Activated CD4-positive, alpha-beta memory T cell treated with anti-CD3 and anti-CD28 coated beads, Interleukin-2, amount 10 ng/mL, durations not matched to agents 7 days and 5 days (primary cell): ENCODE results near the gene PIGX. TPM values are rescaled to one million over a fixed set of nuclear protein-coding genes. Genes with fewer than 3 reads are reported as not detected.

ENCODE experiments used
- CTCF ChIA-PET: fragments of 350-600 bp; sonication (Branson Sonifier 250); formaldehyde crosslinking; loops from one replicate; lab custom pipeline; 2021; ENCODE audit warnings: antibody characterized with exemption, inconsistent platforms; lab: Charles Lee
- POLR2A ChIA-PET: fragments of 350-600 bp; sonication (Branson Sonifier 250); formaldehyde crosslinking; loops from one replicate; lab custom pipeline; 2021; ENCODE audit warnings: antibody characterized with exemption; lab: Charles Lee
- DNase-seq: peaks from one replicate; pipeline ENCODE4 v3.0.0-alpha.2; 2020
- H3K27ac Mint-ChIP-seq: one replicate; pipeline ENCODE4 v1.8.0; 2021; ENCODE audit warnings: mild to moderate bottlenecking, mixed read lengths
- H3K27me3 Mint-ChIP-seq: one replicate; pipeline ENCODE4 v1.8.0; 2021; ENCODE audit warnings: mixed read lengths
- H3K36me3 Mint-ChIP-seq: one replicate; pipeline ENCODE4 v1.8.0; 2021; ENCODE audit warnings: low read depth, mixed read lengths
- H3K4me1 Mint-ChIP-seq: one replicate; pipeline ENCODE4 v1.8.0; 2021; ENCODE audit warnings: mixed read lengths
- H3K4me3 Mint-ChIP-seq: one replicate; pipeline ENCODE4 v1.8.0; 2021; ENCODE audit warnings: mild to moderate bottlenecking, mixed read lengths
- H3K9me3 Mint-ChIP-seq: one replicate; pipeline ENCODE4 v1.8.0; 2021; ENCODE audit warnings: mixed read lengths
- total RNA-seq, 2 experiments: library from RNA; stranded (reverse); gene quantifications; one replicate each; pipeline ENCODE4 v1.2.3, GENCODE V29; 2021

Gene PIGX
- 10 to 100 TPM; 47.2 to 50.0 TPM for total RNA-seq

GRCh38 chr3:196711838-196712513 is at the start of gene PIGX, which contains the start of gene CEP19:
PIGX (plus strand) TSS chr3:196712377.
CEP19 (minus strand) TSS chr3:196712250; CDS start chr3:196708657, 3,593 bp downstream.
- peak; percentile 91 for DNase-seq
- ChIA-PET CTCF (interaction anchor here (0.7 to 1.2 kb wide), 6 partner anchors 24 to 209 kb away, joined by 3 to 8 read pairs (median 4); no protein-coding TSS in a partner anchor), POLR2A (interaction anchor here (0.6 to 4.3 kb wide), 22 partner anchors 14 to 1364 kb away, joined by 3 to 48 read pairs (median 4); partner anchors contain the start of genes FBXO45, NCBP2, NRROS and PAK2)
- H3K4me3 Mint-ChIP-seq: peak within 1 kb of the TSS; percentile 82
- no peaks in the 10 kb centered on the region for H3K27me3 Mint-ChIP-seq
- no peaks in the 10 kb centered on the region for H3K9me3 Mint-ChIP-seq
- H3K4me1 Mint-ChIP-seq: peaks cover 43% of the 10 kb centered on the region
- peak within 1 kb of the TSS; percentile 96 for H3K27ac Mint-ChIP-seq
- H3K36me3 Mint-ChIP-seq: peaks cover 18% of the 10 kb centered on the region

- H3K36me3 Mint-ChIP-seq: peaks cover 51% of the 10 kb centered on the region
- ChIA-PET CTCF (interaction anchor here (0.9 kb wide), 1 partner anchor 22 kb away, joined by 4 read pairs; no protein-coding TSS in a partner anchor), POLR2A (interaction anchor here (1.1 to 1.3 kb wide), 3 partner anchors 9 to 54 kb away, joined by 3 to 5 read pairs (median 4); no protein-coding TSS in a partner anchor)
- no peak overlapping the region for H3K27ac Mint-ChIP-seq
- no peaks in the 10 kb centered on the region for H3K9me3 Mint-ChIP-seq
- H3K4me3 Mint-ChIP-seq: no peak overlapping the region
- H3K4me1 Mint-ChIP-seq: peaks cover 5% of the 10 kb centered on the region
- H3K27me3 Mint-ChIP-seq: no peaks in the 10 kb centered on the region
- DNase-seq: no peak
Observed at GRCh38 chr3:196662711-196663571, 49.2 kb upstream of the PIGX start.

DNA sequence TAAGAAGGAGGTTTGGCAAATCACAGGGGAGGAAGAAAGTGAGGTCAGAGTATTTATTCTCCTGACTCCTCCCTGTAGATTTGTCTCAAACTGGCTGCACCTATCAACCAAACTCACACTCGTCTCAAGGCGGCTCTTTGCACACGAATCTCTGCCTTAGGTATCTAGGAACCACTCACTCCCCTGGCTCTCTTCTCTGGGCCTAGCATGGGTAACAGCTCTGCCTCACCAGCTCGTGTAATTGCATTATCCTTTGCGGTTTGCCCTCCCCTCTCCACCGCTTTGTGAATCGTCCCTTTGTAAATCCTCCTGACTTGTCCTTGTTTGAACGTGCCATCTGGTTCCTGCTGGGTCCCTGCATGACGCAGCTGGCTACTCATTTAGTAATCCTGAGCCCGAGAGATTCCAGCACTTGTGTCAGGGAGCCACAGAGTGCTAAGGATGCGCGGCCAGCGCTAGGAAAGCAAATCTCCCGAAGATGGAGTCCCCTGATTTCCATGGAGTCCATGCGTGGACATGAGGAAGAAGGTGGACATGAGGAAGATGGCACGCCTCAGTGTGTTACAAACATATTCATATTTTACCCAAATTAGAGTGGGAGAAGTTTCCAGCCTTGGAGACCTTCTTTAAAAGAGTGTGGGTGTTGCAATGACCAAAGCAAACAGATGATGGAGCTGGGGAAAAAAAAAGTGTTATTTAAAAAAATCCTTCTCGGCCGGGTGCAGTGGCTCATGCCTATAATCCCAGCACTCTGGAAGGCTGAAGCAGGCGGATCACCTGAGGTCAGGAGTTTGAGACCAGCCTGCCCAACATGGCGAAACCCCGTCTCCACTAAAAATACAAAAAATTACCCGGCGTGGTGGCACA is 45.9 kb upstream of the PIGX start:
- CTCF ChIA-PET: no interaction called here
- POLR2A ChIA-PET: no interaction called here
- Mint-ChIP-seq H3K27me3 (no peaks in the 10 kb centered on the region), H3K27ac (no peak overlapping the region), H3K9me3 (no peaks in the 10 kb centered on the region), H3K36me3 (peaks cover 25% of the 10 kb centered on the region), H3K4me1 (peaks cover 20% of the 10 kb centered on the region), H3K4me3 (no peak overlapping the region)
- no peak for DNase-seq

- Mint-ChIP-seq H3K27ac (no peak overlapping the region), H3K27me3 (no peaks in the 10 kb centered on the region), H3K4me1 (peaks cover 24% of the 10 kb centered on the region), H3K36me3 (peaks cover 18% of the 10 kb centered on the region), H3K4me3 (no peak overlapping the region), H3K9me3 (no peaks in the 10 kb centered on the region)
- no peak for DNase-seq
- ChIA-PET POLR2A (no interaction called here), CTCF (no interaction called here)
Observed at GRCh38 chr3:196667056-196667825, 44.9 kb upstream of the PIGX start.

DNA sequence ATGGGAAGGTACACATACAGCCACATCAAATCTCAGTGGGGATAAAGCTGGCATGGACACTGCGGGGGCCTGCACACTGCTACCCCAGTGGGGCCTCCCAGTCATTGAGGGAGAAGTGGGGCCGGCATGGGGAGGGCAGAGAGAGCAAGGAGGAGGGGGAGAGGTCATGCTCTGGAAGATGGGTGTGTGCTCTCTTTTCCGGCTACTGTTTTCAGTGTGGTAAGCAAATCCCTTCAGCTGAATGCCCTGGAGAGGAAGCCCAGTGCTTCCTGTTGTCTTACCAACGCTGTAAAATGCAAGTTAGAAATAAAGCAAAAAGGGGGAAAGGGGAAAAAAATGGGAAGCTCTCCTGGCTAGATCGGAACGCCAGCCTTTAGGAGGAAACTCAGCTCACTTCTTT is 41.8 kb upstream of the PIGX start:
- H3K27ac Mint-ChIP-seq: peak overlapping the region; percentile 76

DNA sequence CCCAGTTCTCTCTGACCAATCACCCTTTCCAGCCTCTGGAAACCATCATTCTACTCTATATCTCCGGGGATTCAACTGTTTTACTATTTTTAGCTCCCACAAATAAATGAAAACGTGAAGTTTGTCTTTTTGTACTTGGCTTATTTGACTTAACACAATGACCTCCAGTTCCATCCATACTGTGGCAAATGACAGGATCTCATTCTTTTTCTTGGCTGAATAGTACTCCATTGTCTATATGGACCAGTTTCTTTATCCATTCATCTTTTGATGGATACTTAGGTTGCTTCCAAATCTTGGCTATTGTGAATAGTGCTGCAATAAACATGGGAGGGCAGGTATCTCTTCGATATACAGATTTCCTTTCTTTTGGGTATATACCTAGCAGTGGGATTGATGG is 38.5 kb upstream of the PIGX start:
- Mint-ChIP-seq H3K27me3 (no peaks in the 10 kb centered on the region), H3K9me3 (peaks cover 2% of the 10 kb centered on the region), H3K27ac (no peak overlapping the region), H3K4me1 (peaks cover 49% of the 10 kb centered on the region), H3K36me3 (peaks cover 16% of the 10 kb centered on the region), H3K4me3 (no peak overlapping the region)
- ChIA-PET CTCF (interaction anchor here (1.7 kb wide), 1 partner anchor 64 kb away, joined by 5 read pairs; no protein-coding TSS in a partner anchor), POLR2A (interaction anchor here (1.0 kb wide), 1 partner anchor 34 kb away, joined by 3 read pairs; the partner anchor contains the start of gene NRROS)
- no peak for DNase-seq

More for the DNA sequence above, 41.8 kb upstream of the PIGX start:
- ChIA-PET POLR2A (interaction anchor here (0.9 to 1.5 kb wide), 5 partner anchors 16 to 204 kb away, joined by 3 to 7 read pairs (median 3); partner anchors contain the start of gene NRROS), CTCF (interaction anchor here (0.8 to 2.8 kb wide), 3 partner anchors 9 to 66 kb away, joined by 3 to 16 read pairs (median 3); no protein-coding TSS in a partner anchor)
- peaks cover 30% of the 10 kb centered on the region for H3K4me1 Mint-ChIP-seq
- H3K9me3 Mint-ChIP-seq: peaks cover 2% of the 10 kb centered on the region
- H3K4me3 Mint-ChIP-seq: peak overlapping the region; percentile 56
- peak; percentile 21 for DNase-seq
- H3K27me3 Mint-ChIP-seq: no peaks in the 10 kb centered on the region
- H3K36me3 Mint-ChIP-seq: peaks cover 17% of the 10 kb centered on the region

GRCh38 chr3:196677353-196677752 is 34.8 kb upstream of the PIGX start:
- ChIA-PET CTCF (interaction anchor here (0.8 to 2.1 kb wide), 10 partner anchors 8 to 149 kb away, joined by 3 to 20 read pairs (median 5); partner anchors contain the start of gene NRROS), POLR2A (interaction anchor here (0.9 to 2.1 kb wide), 6 partner anchors 37 to 265 kb away, joined by 3 to 8 read pairs (median 4); partner anchors contain the start of genes NCBP2, NRROS and PAK2)

DNA sequence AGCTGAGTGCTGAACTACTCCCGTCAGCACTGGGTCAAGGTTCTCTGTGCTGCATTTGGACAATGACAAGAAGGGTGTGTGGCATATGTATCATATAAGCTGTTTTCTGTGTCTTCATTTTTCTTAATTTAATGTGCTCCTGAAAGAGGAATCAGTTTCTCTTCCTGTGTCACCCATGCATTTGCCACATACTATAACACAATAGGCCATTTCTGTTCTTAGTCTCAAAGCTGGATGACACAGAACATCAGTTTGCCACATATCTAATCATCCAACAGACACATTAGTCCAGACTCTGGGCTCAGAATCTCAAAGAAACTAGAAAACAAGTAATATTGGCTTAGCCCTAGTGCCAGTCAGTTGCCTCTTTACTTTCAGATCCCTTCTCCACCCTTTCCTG is 34.2 kb upstream of the PIGX start:
- no peak overlapping the region for H3K4me3 Mint-ChIP-seq
- H3K9me3 Mint-ChIP-seq: peaks cover 7% of the 10 kb centered on the region
- H3K27me3 Mint-ChIP-seq: no peaks in the 10 kb centered on the region
- ChIA-PET CTCF (interaction anchor here (1.2 to 2.1 kb wide), 7 partner anchors 13 to 149 kb away, joined by 3 to 20 read pairs (median 5); partner anchors contain the start of gene NRROS), POLR2A (interaction anchor here (0.9 to 2.1 kb wide), 5 partner anchors 38 to 265 kb away, joined by 3 to 8 read pairs (median 3); partner anchors contain the start of genes NCBP2 and PAK2)
- no peak overlapping the region for H3K27ac Mint-ChIP-seq
- DNase-seq: no peak
- H3K36me3 Mint-ChIP-seq: peaks cover 21% of the 10 kb centered on the region
- peaks cover 28% of the 10 kb centered on the region for H3K4me1 Mint-ChIP-seq

More at GRCh38 chr3:196677353-196677752, 34.8 kb upstream of the PIGX start:
- Mint-ChIP-seq H3K4me1 (peaks cover 27% of the 10 kb centered on the region), H3K9me3 (peaks cover 5% of the 10 kb centered on the region), H3K4me3 (no peak overlapping the region), H3K27me3 (no peaks in the 10 kb centered on the region), H3K27ac (no peak overlapping the region), H3K36me3 (peaks cover 19% of the 10 kb centered on the region)
- no peak for DNase-seq

- Mint-ChIP-seq H3K9me3 (peaks cover 8% of the 10 kb centered on the region), H3K27me3 (no peaks in the 10 kb centered on the region), H3K36me3 (peaks cover 10% of the 10 kb centered on the region), H3K27ac (peak overlapping the region; percentile 63), H3K4me1 (peaks cover 33% of the 10 kb centered on the region), H3K4me3 (peak overlapping the region; percentile 52)
- POLR2A ChIA-PET: interaction anchor here (0.7 to 2.7 kb wide), 8 partner anchors 28 to 156 kb away, joined by 3 to 26 read pairs (median 6); partner anchors contain the start of genes CEP19 and PIGX
- peak; percentile 71 for DNase-seq
- CTCF ChIA-PET: interaction anchor here (0.6 to 9.0 kb wide), 29 partner anchors 8 to 426 kb away, joined by 3 to 219 read pairs (median 4); partner anchors contain the start of genes FBXO45, NRROS, PAK2 and WDR53
Observed at GRCh38 chr3:196684548-196685407, 27.4 kb upstream of the PIGX start.

DNA sequence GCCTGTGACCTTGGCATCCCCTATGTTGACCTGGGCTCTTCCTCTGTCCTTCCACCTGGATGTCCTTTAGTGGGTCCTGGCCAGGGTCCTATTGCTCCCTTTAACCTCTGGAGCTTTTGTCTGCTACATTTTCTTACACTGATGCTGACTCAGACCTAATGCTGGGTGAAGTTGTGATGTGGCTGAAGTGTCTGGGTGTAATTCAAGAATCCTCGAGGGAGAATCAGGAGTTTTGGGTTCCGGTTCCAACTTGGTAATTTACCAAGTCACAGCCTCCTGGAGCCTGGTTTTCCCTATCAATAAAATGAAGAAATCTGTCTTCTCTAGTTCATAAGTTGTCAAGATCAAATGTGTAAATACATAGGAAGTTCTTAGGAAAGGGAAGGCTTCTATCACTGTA is 25.7 kb upstream of the PIGX start:
- no peak overlapping the region for H3K4me3 Mint-ChIP-seq
- peaks cover 10% of the 10 kb centered on the region for H3K36me3 Mint-ChIP-seq
- H3K9me3 Mint-ChIP-seq: peaks cover 8% of the 10 kb centered on the region
- POLR2A ChIA-PET: interaction anchor here (2.7 kb wide), 1 partner anchor 77 kb away, joined by 26 read pairs; no protein-coding TSS in a partner anchor
- CTCF ChIA-PET: interaction anchor here (0.9 to 9.0 kb wide), 5 partner anchors 8 to 102 kb away, joined by 3 to 219 read pairs (median 13); partner anchors contain the start of genes NRROS and PAK2
- no peak overlapping the region for H3K27ac Mint-ChIP-seq
- DNase-seq: no peak
- peaks cover 33% of the 10 kb centered on the region for H3K4me1 Mint-ChIP-seq
- H3K27me3 Mint-ChIP-seq: no peaks in the 10 kb centered on the region
